MV-4-11 (cell line): ENCODE measurements around the gene DCLK1.
"Not testable (repeated sequence)": the region's sequence is repeated elsewhere in the genome, so short reads cannot be mapped to it uniquely, and the experiment has no call there.

Experiments used
- DNase-seq: peaks from one replicate; lab custom pipeline; 2025; lab: John Stamatoyannopoulos, UW

DCLK1 gene

DNA sequence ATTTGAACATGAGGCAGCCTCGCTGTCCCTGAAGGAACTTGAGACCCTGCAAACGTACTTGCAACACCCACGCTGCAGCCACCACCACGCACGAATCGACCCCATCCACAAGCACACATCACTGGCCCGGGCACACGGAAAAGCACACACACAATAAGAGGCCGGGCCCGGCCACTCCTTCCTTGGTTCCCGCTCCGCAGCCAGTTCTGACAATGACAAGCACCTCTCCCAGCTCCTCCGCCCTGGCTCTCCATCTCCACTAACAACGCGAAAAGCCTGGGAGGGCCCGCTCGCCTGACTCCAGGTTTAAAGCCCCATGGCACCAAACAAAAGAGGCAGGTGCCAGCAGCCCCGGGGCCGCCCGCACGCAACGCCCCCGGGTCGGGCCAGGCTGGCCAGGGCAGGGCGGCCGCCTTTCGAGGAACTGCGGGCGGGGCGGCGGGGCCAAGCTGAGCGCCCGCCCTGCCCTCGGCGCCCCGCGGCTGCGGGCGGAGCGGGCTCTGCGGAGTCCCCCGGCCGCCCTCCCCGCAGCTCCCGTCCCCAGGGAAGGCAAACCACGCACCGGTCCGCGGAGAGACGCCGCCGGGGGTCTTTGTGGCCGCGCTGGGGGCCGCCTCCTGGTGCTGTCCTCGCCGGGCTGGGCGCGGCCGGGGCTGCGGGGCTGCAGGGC, 495 bp downstream of the DCLK1 start:
- no peak for DNase-seq

- DNase-seq = no peak
Observed at GRCh38 chr13:36130193-36130551, 1.0 kb downstream of the DCLK1 start.

DNA sequence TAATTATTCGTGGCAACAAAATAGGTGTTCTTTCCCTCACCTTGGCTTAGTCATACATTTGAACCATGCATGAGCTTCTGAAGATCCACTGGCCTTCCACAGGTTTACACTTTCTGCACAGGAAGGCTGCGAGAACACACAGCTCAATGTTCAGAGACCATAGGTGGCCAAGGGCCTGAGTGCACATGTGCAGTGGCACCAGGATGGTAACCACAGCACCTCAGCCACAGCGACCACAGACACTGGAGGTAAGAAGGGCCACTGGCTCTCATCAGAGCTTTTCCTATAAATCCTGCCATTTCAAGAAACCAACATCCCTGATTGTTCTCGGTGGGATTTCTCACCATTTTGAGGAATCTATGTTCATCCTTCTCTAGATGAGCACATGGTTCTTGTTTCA, 1.6 kb downstream of the DCLK1 start:
- no peak for DNase-seq

GRCh38 chr13:36126491-36126890, 4.7 kb downstream of the DCLK1 start:
- no peak for DNase-seq

DNA sequence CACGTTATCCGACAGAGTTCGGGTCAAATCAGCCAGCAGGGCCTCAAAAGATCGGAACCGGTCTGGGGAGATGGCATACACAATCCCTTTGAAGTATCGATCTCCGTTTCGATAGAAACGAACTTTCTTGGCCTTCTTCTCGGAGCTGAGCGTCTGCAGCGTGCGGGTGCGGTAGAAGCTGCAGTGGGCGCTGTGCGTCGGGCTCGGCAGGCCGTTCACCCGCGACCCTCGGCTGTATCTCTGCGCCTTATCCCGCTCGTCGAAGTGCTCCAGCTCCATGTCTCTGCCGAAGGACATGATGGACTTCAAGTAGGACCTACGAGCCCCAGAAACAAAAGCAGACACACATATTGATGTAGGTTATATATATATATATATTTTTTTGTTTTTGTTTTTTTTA, 5.3 kb downstream of the DCLK1 start:
- DNase-seq = no peak

DNA sequence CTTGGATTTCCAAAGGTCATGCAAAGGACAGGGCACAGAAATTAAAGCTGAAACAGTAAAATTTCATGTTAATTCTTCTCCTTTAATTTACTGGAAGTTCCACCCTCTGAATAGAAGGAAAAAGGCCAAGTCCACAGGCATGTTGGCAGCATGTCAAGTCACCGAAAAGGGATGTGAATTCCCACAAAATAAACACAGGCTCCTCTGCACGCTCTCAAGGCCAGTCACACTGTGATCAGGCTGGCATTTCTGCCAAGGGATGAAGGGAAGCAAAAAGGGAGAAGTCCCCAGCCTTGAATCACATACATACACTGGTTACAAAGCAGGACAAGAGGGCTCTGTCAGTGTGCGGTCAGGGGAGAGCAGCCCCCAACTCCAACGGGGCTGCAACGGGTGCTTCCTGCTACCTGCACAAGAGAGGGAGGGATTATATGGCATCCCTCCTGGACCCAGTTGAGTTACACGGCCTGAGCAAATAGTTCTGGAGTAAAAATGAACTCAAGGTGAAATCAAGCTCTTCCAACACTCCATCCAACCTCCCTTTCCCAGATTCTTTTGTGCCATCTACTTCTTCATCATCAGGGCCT, 6.9 kb downstream of the DCLK1 start:
- DNase-seq = no peak

GRCh38 chr13:36115306-36115705, 15.9 kb downstream of the DCLK1 start:
- DNase-seq = no peak

DNA sequence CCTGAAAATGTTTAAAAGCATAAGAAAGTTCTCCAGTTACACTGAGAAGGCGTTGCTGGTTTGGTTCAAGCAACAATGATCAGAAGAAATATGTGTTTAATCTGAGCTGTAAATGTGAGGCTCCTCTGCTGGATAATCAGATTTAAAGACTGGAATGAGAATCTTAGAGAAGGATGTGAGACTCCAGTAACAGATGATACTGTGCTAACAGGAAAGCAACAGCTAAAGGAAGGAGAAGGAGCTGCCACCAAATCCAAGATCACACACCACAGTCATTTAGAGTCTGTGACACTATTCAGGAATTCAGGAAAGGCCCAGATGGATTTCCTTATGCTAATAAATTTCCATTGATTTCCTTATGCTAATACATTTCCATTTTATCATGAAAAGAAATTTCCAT, 16.9 kb downstream of the DCLK1 start:
- no peak for DNase-seq

DNA sequence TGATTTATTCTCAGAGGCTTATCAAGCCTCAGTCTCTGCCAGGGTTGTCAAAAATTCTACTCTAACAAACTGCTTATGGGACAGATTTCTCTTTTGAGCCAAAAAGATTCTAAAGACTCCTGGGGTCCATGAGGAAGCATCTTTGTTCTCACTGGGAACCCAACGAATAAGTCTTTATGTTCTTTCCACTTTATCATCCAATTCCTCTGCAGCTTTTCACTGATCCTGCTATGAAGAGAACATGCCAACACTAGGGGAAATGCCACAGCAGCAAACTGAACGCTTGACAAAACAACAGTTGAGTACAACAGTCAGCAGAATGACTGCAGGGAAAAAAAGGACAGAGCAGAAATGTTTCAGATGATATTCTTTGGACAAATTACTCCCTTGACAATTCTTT, 22.2 kb downstream of the DCLK1 start:
- no peak for DNase-seq

DNA sequence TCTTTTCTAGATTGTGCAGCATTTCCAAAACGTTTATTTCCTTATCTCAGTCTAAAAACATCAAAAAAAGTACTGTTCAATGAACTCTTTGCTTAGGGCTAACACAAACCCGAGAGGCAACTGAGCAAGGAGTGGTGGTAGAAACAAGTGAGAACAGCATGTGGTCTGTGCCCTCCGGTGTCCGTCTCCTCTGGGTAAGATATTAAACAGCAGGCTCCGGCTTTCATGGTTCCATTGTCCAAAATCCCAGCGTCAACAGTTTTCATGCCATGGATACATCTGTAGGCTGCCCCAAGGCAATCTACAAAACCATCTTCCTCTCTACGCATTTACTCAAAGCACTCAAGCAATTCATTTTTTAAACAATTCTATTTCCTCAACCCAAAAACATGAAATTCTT, 22.8 kb downstream of the DCLK1 start:
- no peak for DNase-seq

DNA sequence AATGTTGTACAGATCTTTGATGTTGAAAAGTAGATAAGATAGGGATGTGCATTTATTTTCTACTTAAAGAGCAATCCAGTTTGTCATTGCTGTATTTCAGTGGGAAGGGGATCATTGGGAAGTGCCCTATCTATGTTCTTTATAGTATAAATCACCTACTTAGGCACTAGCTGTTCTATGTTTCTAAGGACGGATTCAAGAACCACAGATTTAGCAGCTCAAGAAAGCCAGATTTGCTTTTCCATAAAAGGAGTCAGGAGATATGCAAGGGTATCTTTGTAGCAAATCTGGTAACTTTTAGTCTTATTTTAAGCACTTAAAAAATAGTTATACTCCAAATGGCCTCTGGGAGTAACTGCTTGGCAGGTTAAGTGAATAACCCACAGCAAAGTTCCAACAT, 23.7 kb downstream of the DCLK1 start:
- no peak for DNase-seq

GRCh38 chr13:36105726-36106125, 25.5 kb downstream of the DCLK1 start:
- no peak for DNase-seq

DNA sequence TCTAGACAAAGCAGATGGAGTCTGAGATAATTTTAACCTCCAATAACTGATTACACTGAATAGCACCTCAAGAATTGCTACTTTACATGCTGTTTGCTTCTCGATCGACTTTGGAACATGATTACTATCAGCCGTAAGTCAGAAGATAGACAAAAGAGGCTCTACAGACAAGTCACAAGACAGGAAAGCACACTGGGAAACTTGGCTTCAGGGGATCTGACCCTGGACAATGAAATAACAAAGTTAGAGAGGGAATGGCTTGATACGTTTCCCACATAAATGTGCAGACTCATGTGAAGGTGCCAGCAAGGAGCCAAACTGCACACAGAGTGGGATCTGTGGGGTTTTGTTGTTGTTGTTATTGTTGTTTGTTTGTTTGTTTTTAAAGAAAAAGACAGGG, 28.5 kb downstream of the DCLK1 start:
- no peak for DNase-seq

DNA sequence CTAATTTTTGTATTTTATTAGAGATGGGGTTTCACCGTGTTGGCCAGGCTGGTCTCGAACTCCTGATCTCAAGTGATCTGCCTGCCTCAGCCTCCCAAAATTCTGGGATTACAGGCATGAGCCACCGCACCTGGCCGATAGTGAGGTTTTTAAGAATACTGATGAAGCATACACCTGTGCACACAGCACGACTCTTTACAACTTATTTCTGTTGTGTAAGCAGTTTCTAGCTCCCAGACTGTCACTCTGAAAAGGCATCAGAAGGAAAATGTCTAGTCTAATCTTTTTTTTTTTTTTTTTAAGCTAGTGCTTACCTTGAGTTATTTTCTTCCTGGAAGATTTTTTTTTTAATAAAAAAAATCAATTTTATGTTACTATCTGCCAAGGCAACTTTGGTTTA, 29.3 kb downstream of the DCLK1 start:
- DNase-seq = not testable (repeated sequence)

DNA sequence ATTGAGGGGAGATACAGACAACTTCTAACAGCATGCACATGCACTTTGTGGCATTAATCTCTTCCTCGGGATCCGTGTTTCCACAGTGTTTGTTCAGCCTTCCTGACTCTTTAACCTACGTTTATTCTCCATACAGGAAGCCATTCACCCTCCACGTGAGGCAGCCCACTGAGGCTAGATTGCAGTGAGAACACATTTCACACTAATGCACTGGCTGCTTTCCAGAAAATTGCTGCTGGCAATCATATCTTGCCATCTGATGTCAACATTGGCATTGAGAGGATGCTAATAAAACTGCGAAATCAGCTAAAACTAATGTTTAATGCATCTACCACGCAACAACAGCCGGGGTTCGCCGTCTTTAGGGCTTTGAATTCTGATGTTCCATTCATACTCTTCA, 30.0 kb downstream of the DCLK1 start:
- DNase-seq = no peak

GRCh38 chr13:36098080-36098479, 33.1 kb downstream of the DCLK1 start:
- no peak for DNase-seq

- DNase-seq = no peak
Observed at GRCh38 chr13:36096461-36097416, 34.4 kb downstream of the DCLK1 start.

- DNase-seq = no peak
Observed at GRCh38 chr13:36094478-36094877, 36.7 kb downstream of the DCLK1 start.

DNA sequence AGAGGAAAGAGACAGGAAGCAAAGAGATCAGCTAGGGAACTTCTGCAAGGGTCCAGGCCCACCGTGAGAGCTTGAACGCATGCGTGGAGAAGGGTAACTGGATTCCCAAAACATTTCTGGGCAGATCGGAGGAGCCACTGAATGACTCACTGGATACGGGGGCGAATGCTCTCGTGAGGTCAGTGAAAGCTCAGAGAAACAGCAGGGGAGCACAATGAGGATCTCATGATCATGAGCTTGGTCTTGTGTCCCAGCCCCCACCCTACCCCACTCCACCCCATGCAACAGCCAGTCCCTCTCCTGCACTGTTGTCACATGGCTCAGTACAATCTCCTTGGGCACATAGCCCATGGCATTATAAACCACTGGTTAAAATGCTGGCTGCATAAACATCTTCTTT, 40.6 kb downstream of the DCLK1 start:
- DNase-seq = no peak

GRCh38 chr13:36089130-36089647, 42.0 kb downstream of the DCLK1 start:
- no peak for DNase-seq

- DNase-seq = no peak
Observed at GRCh38 chr13:36088463-36088862, 42.7 kb downstream of the DCLK1 start.

GRCh38 chr13:36088001-36088400, 43.2 kb downstream of the DCLK1 start:
- no peak for DNase-seq

DNA sequence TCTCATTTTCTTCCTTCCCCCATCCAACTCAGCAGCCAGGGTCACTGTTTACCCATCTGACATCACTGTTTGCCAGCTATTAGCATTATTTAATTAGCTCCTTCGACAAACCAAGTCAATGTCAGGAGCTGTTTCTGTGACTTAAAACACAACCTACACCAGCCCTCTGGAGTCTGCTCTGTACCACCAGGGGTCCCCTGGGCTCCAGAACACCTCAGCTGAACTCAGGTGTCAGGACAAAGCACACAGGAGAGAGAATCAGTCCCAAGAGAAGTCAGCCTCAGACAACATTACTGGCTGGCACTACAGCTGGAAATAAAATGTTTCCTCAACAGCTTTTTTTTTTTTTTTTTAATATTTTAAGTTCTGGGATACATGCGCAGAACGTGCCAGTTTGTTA, 45.1 kb downstream of the DCLK1 start:
- DNase-seq = no peak
